K562 (cell line): ENCODE data around the gene VWA3A. TPM values are rescaled to one million over a fixed set of nuclear protein-coding genes. Genes with fewer than 3 reads are reported as not detected.

Source experiments
- ADNP ChIP-seq: fragments of 200-800 bp; sonication (Bioruptor generic); IDR thresholded peaks from 2 replicates; pipeline ENCODE4 v1.6.1; 2016; ENCODE audit warnings: missing genetic modification characterization, missing compliant biosample characterization
- ELK3 ChIP-seq: fragments of 450-650 bp; formaldehyde crosslinking; IDR thresholded peaks from 2 replicates; pipeline ENCODE4 v1.4.0; 2020; ENCODE audit warnings: mild to moderate bottlenecking
- NR2C2 ChIP-seq, 2 experiments: fragments of 200-800 bp in 1 of 2; sonication (Bioruptor generic) in 1 of 2; sonication (generic) in 1 of 2; formaldehyde crosslinking in 1 of 2; IDR thresholded peaks; 2 replicates each; pipeline versions ENCODE4 v1.6.1 to v1.8.0; 2016 to 2022; ENCODE audit warnings: mild to moderate bottlenecking in 1 of 2, missing compliant biosample characterization in 1 of 2, missing genetic modification characterization in 1 of 2, missing genetic modification reagents in 1 of 2
- TAF1 ChIP-seq: IDR thresholded peaks from 2 replicates; pipeline ENCODE4 v1.6.1; 2011; ENCODE audit warnings: mild to moderate bottlenecking, low read length, moderate library complexity; ENCODE audit not compliant: insufficient read depth, control insufficient read depth, severe bottlenecking; ENCODE audit errors: extremely low read depth
- THAP7 ChIP-seq: fragments of 250-450 bp; sonication (Bioruptor Pico); IDR thresholded peaks from 2 replicates; pipeline ENCODE4 v1.5.0; 2021
- XRCC3 ChIP-seq: fragments of 450-650 bp; IDR thresholded peaks from 2 replicates; pipeline ENCODE4 v1.6.1; 2017; ENCODE audit warnings: mild to moderate bottlenecking, moderate library complexity
- ZBTB40 ChIP-seq, 2 experiments: fragments of 450-650 bp in 1 of 2; sonication (generic) in 1 of 2; formaldehyde crosslinking in 1 of 2; IDR thresholded peaks; 2 replicates each; pipeline versions ENCODE4 v1.7.1 to v1.9.0; 2016 to 2022; ENCODE audit warnings: inconsistent platforms in 1 of 2, mild to moderate bottlenecking in 1 of 2, missing genetic modification reagents in 1 of 2
- ZFP36 ChIP-seq: fragments of 150-350 bp; IDR thresholded peaks from 2 replicates; pipeline ENCODE4 v1.6.1; 2018; ENCODE audit warnings: low read length, low read depth; ENCODE audit not compliant: partially characterized antibody
- ZNF583 ChIP-seq: fragments of 250-450 bp; sonication (Bioruptor Pico); IDR thresholded peaks from 2 replicates; pipeline ENCODE4 v1.4.0; 2020
- ZNF717 ChIP-seq: fragments of 250-450 bp; sonication (Bioruptor Pico); IDR thresholded peaks from 2 replicates; pipeline ENCODE4 v1.5.0; 2021
- polyA plus RNA-seq, 8 experiments: library from polyadenylated mRNA; depleted of rRNA in 4 of 8; stranded (reverse) in 5 of 8; unstranded in 3 of 8; fragments of >200 nt; fragmentation: Nextera tagmentation in 2 of 8; fragmentation: Illumina TruSeq in 1 of 8; extraction: Ambion mirVana in 2 of 8; extraction: Trizol in 1 of 8; gene quantifications; 2 replicates each; pipeline versions ENCODE4 v1.2.1 to v1.2.3, GENCODE V29; 2011 to 2014; ENCODE audit warnings: inconsistent platforms in 1 of 8, missing spikeins in 1 of 8
- total RNA-seq, 7 experiments: library from RNA; depleted of rRNA in 6 of 7; stranded (reverse); fragments of >200 nt in 6 of 7; fragmentation: Illumina TruSeq in 2 of 7; extraction: Trizol in 2 of 7; gene quantifications; 2 replicates each; pipeline versions ENCODE4 v1.2.1 to v1.2.3, GENCODE V29; 2011 to 2021; ENCODE audit warnings: low replicate concordance in 1 of 7
- TF ChIP-seq, protein P1 (sequence below): sonication (generic); formaldehyde crosslinking; IDR thresholded peaks from 2 replicates; pipeline ENCODE4 v1.8.1; 2023; ENCODE audit warnings: mild to moderate bottlenecking, missing genetic modification reagents
- TF ChIP-seq, protein P2 (sequence below): sonication (generic); formaldehyde crosslinking; IDR thresholded peaks from 2 replicates; pipeline ENCODE4 v1.4.0; 2020; ENCODE audit warnings: mild to moderate bottlenecking, missing genetic modification reagents

The VWA3A gene
- total and polyA plus RNA-seq, 9 of the 15 experiments (the other 6 are each of a cell fraction or from before 2014, with no cell fraction given) = not detected

GRCh38 chr16:22124583-22125284 is 32.4 kb downstream of the VWA3A start (continued):
- TF ChIP-seq ZBTB40 (IDR thresholded peaks at IDR 0.05) = no peak
- no peak for TF ChIP-seq ZBTB40 (CRISPR knock-in tag; IDR thresholded peaks at IDR 0.05)
- TF ChIP-seq, protein P1, sequence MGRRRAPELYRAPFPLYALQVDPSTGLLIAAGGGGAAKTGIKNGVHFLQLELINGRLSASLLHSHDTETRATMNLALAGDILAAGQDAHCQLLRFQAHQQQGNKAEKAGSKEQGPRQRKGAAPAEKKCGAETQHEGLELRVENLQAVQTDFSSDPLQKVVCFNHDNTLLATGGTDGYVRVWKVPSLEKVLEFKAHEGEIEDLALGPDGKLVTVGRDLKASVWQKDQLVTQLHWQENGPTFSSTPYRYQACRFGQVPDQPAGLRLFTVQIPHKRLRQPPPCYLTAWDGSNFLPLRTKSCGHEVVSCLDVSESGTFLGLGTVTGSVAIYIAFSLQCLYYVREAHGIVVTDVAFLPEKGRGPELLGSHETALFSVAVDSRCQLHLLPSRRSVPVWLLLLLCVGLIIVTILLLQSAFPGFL (CRISPR knock-in tag) = no peak
- no peak for TF ChIP-seq XRCC3
- no peak for TF ChIP-seq TAF1
- peak; percentile 22 for TF ChIP-seq ZFP36
- no peak for TF ChIP-seq ZNF583 (CRISPR knock-in tag)
- no peak for TF ChIP-seq THAP7
- no peak for TF ChIP-seq ELK3 (CRISPR knock-in tag)
- 0 out of 2 replicates have a peak, but pooled peaks have one; percentile 29 for TF ChIP-seq ADNP (tag)
- TF ChIP-seq ZNF717 = no peak
- TF ChIP-seq, protein P2, sequence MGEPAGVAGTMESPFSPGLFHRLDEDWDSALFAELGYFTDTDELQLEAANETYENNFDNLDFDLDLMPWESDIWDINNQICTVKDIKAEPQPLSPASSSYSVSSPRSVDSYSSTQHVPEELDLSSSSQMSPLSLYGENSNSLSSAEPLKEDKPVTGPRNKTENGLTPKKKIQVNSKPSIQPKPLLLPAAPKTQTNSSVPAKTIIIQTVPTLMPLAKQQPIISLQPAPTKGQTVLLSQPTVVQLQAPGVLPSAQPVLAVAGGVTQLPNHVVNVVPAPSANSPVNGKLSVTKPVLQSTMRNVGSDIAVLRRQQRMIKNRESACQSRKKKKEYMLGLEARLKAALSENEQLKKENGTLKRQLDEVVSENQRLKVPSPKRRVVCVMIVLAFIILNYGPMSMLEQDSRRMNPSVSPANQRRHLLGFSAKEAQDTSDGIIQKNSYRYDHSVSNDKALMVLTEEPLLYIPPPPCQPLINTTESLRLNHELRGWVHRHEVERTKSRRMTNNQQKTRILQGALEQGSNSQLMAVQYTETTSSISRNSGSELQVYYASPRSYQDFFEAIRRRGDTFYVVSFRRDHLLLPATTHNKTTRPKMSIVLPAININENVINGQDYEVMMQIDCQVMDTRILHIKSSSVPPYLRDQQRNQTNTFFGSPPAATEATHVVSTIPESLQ (CRISPR knock-in tag) = no peak
- no peak for TF ChIP-seq NR2C2 (CRISPR knock-in tag; IDR thresholded peaks at IDR 0.05)
- TF ChIP-seq NR2C2 (tag; IDR thresholded peaks at IDR 0.05) = no peak
